GM18951 (cell line): Measurements from ENCODE around the gene MPRIP.
A peak's percentile ranks its signal among the peaks of the same experiment; 100 is the strongest.

Source experiments
- POLR2A ChIP-seq: IDR thresholded peaks from 4 replicates; pipeline ENCODE4 v1.6.1; 2011; ENCODE audit warnings: mild to moderate bottlenecking; ENCODE audit not compliant: insufficient read length, insufficient read depth; ENCODE audit errors: extremely low read depth
- in situ Hi-C: fragments of 300-500 bp; cut with MboI; formaldehyde crosslinking; loops from one replicate; pipeline ENCODE4 v1.12.0; 2022; ENCODE audit warnings: low sequenced_read_pairs, mixed read lengths, inconsistent platforms; ENCODE audit not compliant: unreplicated experiment

The MPRIP gene

GRCh38 chr17:17226451-17227265, 184.4 kb downstream of the MPRIP start:
- in situ Hi-C loops = no loop called here
- TF ChIP-seq POLR2A = no peak

GRCh38 chr17:17227608-17228520, 185.6 kb downstream of the MPRIP start:
- in situ Hi-C loops = no loop called here
- no peak for TF ChIP-seq POLR2A

- in situ Hi-C loops = no loop called here
- TF ChIP-seq POLR2A = no peak
Observed at GRCh38 chr17:17228521-17229279, 186.4 kb downstream of the MPRIP start.

GRCh38 chr17:17229416-17230384, 187.4 kb downstream of the MPRIP start:
- no peak for TF ChIP-seq POLR2A
- in situ Hi-C loops = no loop called here

- in situ Hi-C loops = no loop called here
Observed at GRCh38 chr17:17231621-17232302, 189.5 kb downstream of the MPRIP start.

GRCh38 chr17:17232303-17232621, 190.0 kb downstream of the MPRIP start:
- no peak for TF ChIP-seq POLR2A
- in situ Hi-C loops = no loop called here

More at GRCh38 chr17:17231621-17232302, 189.5 kb downstream of the MPRIP start:
- no peak for TF ChIP-seq POLR2A

- TF ChIP-seq POLR2A = no peak
- in situ Hi-C loops = no loop called here
Observed at GRCh38 chr17:17235212-17236174, 193.2 kb downstream of the MPRIP start.

- TF ChIP-seq POLR2A = no peak
- in situ Hi-C loops = no loop called here
Observed at GRCh38 chr17:17236295-17237025, 194.2 kb downstream of the MPRIP start.

GRCh38 chr17:17237026-17237799, 195.0 kb downstream of the MPRIP start, which contains the start of gene FLCN:
Gene FLCN, minus strand, starts transcription at chr17:17237168. Its CDS starts 9,031 bp downstream, at chr17:17228137.
- TF ChIP-seq POLR2A = peak; percentile 87
- in situ Hi-C loops = no loop called here
